DMS79 (cell line): ENCODE data around the gene CREB3L1.

Experiments used
- DNase-seq: peaks from one replicate; lab custom pipeline; 2025; lab: John Stamatoyannopoulos, UW

CREB3L1 gene

DNA sequence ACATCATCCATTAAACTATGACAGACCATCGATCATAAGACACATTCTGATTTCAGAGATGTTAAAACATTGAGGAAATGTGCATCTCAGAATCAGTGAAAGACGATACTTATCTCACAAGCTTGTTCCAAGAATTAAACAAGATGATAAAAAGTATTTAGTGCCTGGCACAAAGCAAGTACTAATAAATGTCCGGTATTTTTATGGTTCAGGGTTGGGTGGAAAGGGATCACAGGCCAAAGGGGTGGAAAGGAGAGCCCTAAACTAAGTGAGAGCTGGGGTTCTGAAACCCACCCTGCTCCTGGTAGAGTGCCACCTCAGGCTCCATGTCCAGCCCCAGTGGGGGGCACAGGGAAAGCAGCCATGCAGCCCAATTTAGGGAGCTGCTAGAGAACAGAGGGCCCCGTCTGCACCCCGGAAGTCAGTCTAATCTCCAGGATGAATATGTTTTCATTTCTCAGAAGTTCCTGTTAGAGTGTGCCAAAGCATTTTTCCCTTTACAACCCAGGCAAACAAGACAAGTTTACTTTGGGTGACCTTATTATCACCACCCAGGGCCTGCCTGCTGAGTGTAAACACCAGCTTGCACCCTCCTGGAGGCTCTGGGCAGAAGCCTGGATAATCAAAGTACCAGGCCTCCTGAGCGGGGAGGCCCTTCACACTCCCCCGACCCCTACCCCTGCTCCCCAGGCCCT, 3.8 kb upstream of the CREB3L1 start:
- DNase-seq: no peak

DNA sequence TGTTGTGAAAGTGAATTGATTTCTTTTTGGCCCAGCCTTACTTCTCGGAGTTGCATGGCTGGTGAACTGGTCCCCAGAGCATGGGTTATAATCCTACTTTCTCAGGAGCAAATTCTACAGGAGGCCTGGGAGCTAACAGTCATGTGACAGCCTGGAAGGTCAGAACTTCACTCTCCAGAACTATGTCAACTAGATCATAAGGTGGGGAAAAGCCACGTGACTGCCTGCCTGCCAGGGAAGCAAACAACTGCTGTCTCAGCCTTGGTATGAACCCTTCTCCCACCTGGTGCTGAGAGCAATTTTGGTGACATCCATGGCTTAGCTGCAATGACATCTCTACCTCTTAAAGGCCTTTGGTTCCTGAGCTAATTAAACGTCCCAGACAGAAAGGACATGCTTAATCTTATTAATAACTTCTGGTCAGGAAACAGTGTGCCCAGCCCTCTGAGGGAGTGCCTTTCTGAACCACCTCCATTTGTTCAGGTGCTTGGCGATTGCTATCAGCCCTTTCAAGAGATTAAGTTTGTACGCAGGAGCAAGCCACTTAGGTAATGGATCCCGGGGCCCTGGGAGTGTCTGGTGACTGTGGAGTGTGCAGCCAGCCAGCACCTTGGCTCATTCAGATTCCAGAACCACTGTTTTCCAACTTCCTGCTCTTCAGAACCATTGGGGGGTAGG, 1.4 kb upstream of the CREB3L1 start:
- peak; percentile 58 for DNase-seq

DNA sequence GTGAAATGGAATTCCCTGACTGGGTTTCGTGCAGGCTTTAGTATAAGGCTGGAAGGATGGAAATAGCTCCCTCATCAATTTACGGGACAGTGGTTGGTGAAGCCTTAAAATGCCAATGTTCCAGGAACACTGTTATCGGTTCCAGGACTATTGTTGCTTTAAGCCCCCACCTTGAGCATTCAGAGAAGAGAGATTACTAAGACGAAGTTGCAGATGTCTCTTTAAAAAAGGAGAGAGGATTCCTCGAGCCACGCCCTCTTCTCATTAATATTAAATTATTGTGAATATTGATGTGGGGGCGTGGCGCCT, 195 bp upstream of the CREB3L1 start:
- DNase-seq: no peak

DNA sequence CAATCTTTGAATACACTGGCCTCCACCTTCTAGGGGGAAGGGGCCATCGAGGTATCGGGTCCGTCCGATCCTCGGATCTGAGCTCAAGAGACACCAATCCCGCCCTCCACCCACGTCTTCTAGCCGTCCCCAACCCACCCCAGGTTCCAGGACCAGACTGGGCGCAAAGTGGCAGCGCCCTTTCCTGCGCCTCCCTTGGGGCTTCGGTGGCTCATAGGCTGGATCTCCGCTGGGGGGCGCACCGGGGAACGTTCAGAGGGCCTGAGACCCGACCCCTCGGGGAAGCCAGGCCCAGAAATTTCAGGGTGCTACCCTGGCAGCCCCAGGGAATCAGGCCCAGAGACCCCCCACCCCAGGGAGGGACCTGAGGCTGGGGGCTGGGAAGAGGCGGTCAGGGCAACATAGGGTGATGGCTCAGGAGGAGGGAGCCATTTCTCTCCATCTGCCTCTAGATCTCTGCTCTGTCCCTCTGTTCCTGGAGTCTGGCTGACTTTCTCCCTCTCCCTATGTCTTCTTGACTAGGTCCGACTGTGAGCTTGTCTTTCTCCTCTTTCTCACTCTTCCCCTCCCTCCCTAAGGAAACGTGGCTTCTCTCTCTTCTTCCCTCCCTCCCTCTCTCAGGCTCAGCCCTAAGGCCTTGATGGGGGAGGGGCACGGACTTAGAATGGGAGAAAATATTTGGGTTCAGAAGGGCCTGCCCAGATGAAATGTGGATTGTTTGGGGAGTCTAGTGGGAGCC, 1.1 kb downstream of the CREB3L1 start:
- DNase-seq: no peak

DNA sequence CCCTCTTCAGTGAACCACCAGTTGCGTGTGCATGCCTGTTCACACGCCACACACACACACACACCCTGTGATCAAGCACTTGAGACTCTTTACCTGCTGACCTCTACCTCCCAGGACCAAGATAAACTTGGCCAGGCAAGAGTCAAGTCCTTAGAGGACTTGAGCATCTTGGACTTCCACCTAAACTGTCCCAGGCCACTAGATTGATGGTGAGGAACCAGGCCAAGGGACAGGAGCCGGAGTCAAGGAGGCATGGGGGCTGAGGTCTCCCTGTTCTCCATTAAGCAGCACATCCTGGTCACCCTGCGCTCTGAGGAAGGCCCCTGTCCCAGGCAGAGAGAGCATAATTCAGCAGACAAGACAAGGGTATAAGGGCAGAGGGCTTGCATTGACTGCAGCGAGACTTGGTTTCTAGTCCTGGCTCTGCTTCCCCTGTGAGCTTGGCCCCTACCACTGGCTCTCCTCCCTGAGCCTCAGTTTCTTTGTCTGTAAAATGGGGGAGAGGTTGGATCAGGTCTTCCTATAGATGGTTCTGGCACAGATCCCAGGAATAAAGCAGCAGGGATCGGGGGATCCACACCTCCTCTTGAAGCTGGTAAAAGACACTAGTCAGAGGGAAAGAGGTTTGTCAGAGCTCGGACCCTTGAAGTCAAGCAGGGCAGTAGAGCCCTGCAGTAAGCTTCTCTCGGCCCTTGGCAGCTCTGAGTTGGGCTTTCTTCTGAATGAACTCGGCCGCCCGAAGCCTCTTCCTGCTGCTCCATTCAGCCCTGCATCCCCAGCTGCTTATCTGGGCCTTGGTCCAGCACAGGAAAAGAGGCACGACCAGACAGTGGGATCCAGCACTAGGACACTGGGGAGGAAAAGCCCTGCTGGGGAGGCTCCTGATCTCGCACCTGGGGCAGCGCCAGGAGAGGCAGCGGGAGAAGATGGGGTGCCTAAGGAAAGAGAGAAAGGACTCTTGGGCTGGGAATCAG, 2.0 kb downstream of the CREB3L1 start:
- no peak for DNase-seq

DNA sequence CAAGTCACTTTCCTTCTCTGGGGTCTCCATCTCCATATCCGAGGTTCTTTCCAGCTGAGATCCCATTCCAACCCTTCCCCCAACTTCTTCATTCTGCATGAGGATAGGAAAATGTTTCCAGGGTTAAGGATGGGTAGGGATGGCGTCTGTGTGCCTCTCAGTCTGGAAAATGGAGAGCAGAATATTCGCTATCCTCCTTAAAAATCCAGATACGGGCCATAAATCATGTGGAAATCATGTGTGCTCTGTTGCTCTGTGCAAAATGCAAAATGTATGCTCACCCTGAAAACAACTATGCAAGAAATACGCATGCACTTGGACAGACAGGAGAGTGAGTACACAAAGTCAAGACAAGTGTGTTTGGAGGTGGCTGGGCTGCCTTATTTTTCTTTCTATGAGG, 3.2 kb downstream of the CREB3L1 start:
- no peak for DNase-seq

DNA sequence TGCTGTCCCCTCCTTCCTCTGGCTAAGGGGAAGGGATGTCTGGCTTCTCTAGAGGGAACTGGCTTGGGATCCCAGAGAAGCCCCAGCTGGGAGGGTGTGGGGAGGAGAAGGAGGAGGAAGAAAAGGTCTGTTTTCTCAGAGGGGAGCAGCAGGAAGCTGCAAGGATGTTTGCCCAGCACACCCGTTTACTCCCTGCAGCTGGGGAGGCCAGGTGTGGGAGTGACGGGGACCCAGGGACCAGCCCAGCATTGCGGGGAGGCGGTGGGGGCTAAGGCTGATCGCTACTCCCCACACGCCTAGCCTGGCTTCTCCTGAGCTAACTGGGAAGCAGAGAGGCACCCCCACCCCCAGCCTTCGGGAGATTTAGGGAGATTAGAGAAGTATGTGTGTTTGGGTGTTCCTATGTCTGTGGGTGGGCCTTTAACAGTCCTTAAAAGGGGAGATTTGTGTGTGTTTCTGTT, 3.9 kb downstream of the CREB3L1 start:
- DNase-seq: no peak

DNA sequence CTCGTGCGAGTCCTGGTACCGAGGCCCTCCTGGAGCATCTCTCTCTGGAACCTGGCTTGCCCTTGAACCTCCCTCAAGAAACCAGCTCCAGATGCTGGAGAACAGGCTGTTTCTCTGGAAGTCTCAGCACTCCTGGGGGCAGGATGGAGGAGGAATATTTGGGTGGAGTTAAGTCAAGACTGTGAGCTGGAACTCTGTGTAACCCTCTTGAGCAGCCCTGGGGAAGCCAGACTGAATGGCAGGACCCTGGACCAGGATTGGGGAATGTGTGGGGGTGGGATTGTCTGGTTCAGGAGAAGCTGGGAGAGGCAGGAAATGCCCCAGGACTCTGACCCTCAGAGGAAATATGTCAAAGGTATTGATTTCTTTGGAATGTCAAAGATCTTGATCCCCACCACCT, 7.7 kb downstream of the CREB3L1 start:
- no peak for DNase-seq

DNA sequence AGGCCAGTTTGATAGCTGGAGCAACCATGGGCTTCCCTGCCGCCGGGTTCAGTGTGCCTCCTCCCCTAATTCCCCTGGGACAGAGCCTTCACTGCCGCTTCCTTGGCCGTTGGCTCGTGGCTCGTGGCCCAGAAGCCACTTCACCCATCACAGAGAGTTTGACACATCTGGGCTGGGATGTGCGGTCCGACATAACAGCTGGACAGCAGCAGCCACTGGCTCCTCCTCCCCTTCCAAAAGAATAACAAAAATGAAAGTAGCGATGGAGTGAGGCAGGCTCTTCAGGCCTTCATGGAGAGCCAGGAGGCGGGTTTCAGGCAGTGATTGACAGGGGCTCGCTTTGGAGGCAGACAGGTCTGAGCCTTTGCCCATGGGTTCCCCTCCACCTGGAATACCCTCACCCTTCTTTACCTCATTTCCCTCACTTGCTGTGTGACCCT, 8.2 kb downstream of the CREB3L1 start:
- DNase-seq: peak; percentile 35

DNA sequence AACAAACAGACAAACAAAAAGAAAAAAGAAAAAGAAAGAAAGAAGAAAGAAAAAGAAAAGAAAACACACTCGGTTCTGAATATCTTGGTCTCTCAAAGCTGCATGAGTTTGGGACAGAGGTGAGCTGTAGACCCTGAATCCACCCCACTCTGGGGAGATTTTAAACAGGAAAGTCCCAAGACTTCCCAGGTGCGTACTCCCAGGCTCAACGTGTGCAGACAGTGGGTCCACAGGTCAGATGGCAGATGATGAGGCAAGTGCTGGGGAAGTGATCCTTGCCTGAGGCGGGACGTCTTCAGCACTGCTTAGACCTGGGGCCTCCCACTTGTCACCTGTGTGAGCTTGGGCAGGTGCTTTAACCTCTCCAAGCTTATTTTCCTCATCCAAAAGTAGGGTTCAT, 9.3 kb downstream of the CREB3L1 start:
- DNase-seq: no peak

DNA sequence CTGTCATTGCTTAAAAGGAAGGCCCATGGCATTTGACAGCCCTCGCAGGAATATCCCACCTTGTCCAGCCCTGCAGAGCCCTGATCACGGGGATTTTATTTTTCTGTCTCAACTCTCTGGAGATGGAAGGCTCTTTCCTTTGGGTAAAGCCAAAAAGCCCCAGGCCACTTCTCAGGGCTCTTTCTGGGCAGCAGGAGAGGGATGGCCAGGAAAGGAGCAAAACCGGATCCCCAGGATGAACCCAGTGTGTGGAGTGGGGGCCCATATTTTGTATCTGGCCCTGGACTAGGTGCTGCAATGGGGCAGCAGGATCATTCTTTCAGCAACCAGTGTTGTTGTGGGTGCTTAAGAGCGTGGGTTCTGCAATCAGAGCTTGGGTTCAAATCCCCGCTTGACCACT, 11.0 kb downstream of the CREB3L1 start:
- no peak for DNase-seq

DNA sequence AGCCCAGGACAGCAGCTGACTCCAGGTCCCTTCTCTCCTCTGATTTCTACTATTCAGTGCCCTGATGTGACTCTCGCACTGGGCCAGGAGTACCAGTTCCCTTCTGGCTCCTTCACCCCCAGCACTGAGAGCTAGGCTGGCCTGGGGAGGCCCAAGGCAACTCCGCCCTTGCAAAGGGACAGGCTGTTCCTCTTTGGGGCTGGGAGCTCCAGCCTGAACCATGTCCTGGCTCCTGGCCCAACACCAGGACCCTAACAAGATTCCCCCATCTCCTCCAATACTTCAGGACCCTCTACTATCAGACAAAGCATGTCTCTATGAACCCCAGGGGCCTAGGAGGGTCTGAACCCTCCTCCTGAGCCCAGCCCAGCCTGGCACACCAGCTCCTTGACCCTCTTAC, 12.5 kb downstream of the CREB3L1 start:
- DNase-seq: no peak

DNA sequence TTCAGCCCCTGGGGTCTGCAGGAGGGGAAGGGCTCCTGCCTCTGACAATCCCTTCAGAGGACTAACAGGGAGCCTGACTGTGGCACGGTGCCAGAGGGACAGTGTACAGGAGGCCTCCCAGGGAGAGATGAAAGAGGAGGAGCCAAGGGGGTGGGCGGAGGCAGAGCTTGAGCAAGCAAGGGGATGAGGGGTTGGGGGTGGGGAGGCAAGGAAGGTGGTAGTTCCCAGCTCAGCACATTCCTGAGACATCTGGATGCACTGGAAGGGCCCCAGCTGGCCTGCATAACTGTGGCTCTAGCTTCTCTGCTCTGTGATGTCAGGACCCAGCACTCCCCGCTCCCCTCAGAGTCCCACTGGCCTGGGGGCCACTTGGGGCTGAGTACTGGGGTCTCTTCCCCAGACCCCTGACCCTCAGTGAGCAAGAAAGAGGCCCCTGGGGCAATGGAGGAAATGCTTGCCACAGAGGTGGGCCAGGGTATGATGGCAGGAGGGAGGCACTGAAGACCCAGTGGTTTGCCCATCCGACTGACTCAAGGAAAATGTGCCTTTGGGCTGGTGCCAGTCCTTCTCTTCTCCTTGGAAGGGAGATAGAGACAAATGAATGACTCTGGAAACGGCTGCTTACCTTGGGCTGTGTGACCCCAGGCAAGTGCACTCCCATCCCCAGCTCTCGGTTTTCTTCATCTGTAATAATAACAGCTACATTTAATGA, 13.3 kb downstream of the CREB3L1 start:
- no peak for DNase-seq

DNA sequence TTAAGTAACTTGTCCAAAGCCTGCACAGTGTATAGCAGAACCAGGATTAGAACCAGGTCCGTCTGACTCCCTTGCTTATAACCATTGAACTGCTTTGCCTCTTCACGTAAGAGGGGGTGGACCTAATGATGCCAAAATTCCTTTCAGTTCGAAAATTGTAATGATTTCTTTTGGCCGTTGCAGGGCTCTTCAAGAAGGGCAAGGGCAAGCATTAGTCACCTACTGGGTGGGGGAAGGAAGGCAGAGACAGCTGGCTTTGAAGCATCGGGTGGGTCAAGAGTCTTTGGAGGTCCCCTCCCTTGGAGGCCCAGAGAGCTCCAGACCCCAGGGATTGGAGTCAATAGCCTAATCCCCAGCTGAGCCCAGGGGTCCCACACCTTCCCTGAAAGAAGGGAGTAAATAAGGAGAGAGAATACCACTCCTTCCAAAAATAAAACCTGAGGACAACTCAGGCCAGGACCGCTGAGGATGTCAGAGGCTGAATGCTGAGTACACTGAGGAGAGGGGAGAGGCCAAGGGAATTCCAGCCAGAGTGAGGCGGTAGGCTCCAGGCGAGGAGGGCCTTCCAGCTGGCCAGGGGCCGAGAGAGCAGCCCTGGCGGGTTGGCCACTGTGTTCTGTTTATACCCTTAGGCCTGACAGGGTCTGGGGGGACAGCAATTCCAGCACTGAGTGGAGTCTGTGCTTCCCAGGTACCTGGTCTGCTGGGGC, 14.1 kb downstream of the CREB3L1 start:
- no peak for DNase-seq

DNA sequence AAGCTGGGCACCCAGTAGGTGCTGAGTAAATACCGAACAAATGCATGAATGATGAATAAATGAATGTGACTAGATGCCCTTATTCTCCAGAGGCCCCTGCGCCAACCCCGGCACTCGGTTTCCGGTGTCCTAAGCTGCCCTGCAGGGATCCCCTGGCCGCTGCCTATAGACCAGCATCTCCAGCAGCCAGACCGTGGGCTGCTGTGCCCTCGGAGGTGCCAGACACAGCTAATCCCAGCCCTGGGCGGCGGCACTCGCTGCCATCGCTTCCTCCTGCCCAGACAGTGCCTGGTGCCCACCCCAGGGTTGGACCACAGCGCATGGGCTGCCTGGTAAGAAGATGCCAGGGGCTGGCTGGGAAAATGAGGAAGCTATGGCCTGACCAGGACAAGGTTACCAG, 15.6 kb downstream of the CREB3L1 start:
- no peak for DNase-seq

DNA sequence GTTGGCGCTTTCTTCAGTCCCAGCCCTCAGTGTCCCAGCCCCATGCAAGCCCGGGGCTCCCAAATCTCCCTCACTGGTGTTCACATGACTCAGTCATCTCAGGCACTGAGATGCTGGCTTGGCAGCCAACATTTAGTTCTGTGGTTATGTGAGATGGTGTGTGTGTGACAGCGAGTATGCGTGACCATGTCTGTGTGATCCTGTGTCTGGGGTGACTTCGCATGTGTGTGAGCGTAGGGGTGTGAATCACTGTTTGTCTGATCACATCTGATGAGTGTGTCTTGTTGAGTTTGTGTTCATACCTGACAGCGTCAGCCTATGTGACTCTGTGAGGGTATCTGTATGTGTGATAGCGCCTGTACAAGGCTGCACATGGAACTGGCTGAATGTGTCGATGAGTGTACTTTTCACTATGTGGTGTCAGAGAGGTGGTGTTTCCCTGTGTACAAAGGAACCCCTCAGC, 16.2 kb downstream of the CREB3L1 start:
- no peak for DNase-seq

DNA sequence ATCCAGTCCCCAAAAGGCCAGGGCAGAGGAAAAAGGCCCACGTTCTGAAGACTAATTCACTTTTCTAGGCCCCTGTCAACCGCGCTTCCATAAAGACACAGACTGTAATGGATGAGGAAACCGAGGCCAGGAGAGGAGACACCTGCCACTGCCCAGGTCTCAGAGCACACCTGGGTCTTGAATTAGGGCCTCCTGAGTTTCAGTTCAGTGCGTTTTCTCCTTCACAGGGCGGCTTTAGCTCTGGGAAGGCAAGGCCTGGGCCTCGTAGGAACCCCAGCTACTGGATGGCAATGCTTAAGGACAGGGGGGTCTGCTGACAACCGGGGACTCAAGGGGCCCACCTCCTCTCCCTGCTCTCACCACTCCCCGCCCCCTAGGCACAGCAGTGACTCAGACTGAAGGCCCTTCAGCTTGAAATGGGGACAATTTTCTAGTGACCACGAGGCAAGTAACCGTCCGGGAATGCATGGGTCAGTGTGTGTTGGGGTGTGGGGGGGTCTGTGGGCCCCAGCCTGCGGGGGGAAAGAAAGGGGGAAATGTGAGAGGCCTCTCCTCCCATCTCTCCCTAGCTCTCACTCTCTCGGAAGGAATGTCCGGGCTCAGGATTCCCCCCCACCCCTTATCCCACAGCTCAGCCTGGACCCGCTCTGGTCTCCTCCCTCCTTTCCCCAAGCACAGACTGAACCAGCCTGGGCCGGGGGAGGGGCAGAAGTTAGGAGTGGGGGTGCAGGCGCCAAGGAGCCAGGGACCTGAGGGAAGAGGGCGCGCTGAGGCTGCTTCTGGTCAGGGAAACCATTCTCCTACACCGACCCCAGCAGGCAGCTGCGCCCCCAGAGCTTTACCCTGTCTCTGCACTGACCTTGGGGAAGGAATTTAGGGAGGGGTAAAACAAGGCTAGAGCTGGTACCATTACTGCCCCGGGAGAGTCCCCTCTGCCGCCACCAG, 17.2 kb downstream of the CREB3L1 start:
- DNase-seq: no peak

DNA sequence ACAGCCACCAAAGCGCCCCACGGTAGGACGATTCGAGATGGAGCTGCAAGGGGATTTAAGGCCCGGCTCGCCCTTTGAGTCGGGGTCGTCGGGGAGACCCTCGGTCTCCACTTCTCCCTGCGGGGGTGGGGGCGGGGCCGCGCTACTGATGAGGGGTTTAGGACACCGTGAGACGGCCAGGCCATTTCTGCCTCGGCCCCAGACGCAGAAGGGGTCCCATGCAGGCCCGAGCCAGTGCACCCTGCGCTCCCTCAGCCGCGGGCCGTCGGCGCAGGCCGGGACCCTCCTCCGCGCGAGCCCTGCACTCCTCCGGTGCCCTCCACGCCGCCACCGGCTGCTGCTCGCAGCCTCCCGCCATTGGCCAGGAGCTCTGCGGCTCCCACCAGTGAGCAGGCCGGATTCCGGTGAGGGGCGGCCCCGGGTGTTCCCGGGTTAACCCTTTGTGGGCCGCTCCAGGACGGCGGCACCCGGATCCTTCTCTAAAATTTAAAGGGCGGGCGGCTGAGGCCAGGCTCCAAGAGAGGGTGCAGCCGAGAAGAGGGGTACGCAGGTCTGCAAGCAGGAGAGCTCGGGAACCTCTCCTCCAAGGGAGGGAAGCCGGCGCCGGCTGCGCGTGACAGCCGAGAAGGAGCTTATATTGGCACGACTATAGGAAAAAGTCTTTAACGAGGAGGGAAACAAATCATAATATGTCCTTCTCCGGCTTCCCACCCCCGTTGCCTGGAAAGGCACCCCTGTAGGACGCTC, 18.0 kb downstream of the CREB3L1 start:
- peak; percentile 39 for DNase-seq

DNA sequence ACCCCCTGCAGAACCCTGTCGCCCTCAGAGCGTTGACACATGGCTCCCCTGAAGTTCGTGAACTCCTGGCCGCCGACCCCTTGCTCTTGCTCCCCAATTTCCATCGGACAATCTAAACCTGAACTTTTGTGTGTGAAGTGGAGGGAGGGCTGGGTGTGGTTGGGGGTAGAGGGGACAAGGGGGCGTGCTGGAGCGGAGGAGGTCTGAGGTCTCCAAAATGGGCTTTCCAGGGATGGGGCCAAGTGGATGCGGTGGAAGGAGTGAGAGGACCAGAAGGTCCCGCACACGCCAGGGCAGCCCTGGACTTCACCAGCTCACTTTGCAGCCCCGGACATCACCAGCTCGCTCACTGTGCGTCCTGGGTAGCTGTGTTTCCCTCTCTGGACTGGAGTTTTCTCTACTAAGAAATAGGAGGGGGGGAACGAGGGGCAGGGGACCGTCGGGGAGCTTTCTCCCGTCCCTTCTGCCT, 18.6 kb downstream of the CREB3L1 start:
- no peak for DNase-seq
